ENCODE data around the gene KLF16. TPM values are rescaled to one million over a fixed set of nuclear protein-coding genes. Genes with fewer than 3 reads are reported as not detected.

Gene KLF16
- total and polyA plus RNA-seq, 9 of the 15 experiments (the other 6 are each of a cell fraction or from before 2014, with no cell fraction given), result 0.04 to 60.4 (median 6.8) TPM

GRCh38 chr19:1826557-1827521, 36.5 kb downstream of the KLF16 start (continued):
- TF ChIP-seq DDX20 (tag; IDR thresholded peaks at IDR 0.05; ENCODE audit: low read depth), result no peak
- TF ChIP-seq HOXB6 (CRISPR knock-in tag; IDR thresholded peaks at IDR 0.05; ENCODE audit: borderline replicate concordance), result no peak
- no peak for TF ChIP-seq MAFK (IDR thresholded peaks at IDR 0.05; ENCODE audit: low read length)
- TF ChIP-seq BRD9 (IDR thresholded peaks at IDR 0.05; ENCODE audit: low read depth, partially characterized antibody), result no peak
- TF ChIP-seq BRCA1 (IDR thresholded peaks at IDR 0.05), result no peak
- no peak for TF ChIP-seq BRCA1 (CRISPR knock-in tag; IDR thresholded peaks at IDR 0.05)
- no peak for TF ChIP-seq PHB (CRISPR knock-in tag; IDR thresholded peaks at IDR 0.05)
- peak; percentile 12; the same call in 1 of the 2 replicates for TF ChIP-seq MBD2 (IDR thresholded peaks at IDR 0.05; ENCODE audit: borderline replicate concordance, low read depth)
- TF ChIP-seq FIP1L1 (IDR thresholded peaks at IDR 0.05; ENCODE audit: low read depth, low read length, poor library complexity, severe bottlenecking), result peak; percentile 33
- TF ChIP-seq PKNOX1 (IDR thresholded peaks at IDR 0.05), result no peak
- TF ChIP-seq CBX3 (IDR thresholded peaks at IDR 0.05; ENCODE audit: borderline replicate concordance in 1 of 2, low read length in 2 of 2), result 0 out of 3 replicates have a peak, but pooled peaks of 1 of the 2 experiments have one; percentile 6
- no peak for TF ChIP-seq ZNF780A (CRISPR knock-in tag; IDR thresholded peaks at IDR 0.05)
- peak; percentile 42 for TF ChIP-seq RBBP5 (IDR thresholded peaks at IDR 0.05; ENCODE audit: borderline replicate concordance, insufficient read depth, low read length, poor library complexity, severe bottlenecking)
- TF ChIP-seq NFYB (IDR thresholded peaks at IDR 0.05; ENCODE audit: extremely low read depth, insufficient read length), result no peak
- no peak for TF ChIP-seq ZSCAN29 (IDR thresholded peaks at IDR 0.05)
- TF ChIP-seq PHB2 (IDR thresholded peaks at IDR 0.05; ENCODE audit: low read depth), result no peak
- no peak for TF ChIP-seq PYGO2 (tag; IDR thresholded peaks at IDR 0.05)
- no peak for TF ChIP-seq MYC (IDR thresholded peaks at IDR 0.05; ENCODE audit: low read depth, low read length)
- TF ChIP-seq MYC (CRISPR knock-in tag; IDR thresholded peaks at IDR 0.05; ENCODE audit: borderline replicate concordance, low read depth), result 0 out of 2 replicates have a peak, but pooled peaks have one; percentile 22
- peak; percentile 50; the same call in 1 of the 2 replicates for TF ChIP-seq ETS1 (conservative IDR thresholded peaks at IDR 0.05; ENCODE audit: control insufficient read depth, low read depth, low read length)
- peak; percentile 41 for TF ChIP-seq MTA3 (IDR thresholded peaks at IDR 0.05; ENCODE audit: borderline replicate concordance)
- peak; percentile 47; the same call in 1 of the 2 replicates for TF ChIP-seq ZFX (CRISPR knock-in tag; IDR thresholded peaks at IDR 0.05)
- no peak for TF ChIP-seq ZNF668 (CRISPR knock-in tag; IDR thresholded peaks at IDR 0.05)
- TF ChIP-seq BCL6 (CRISPR knock-in tag; IDR thresholded peaks at IDR 0.05), result no peak
- TF ChIP-seq, protein P1, sequence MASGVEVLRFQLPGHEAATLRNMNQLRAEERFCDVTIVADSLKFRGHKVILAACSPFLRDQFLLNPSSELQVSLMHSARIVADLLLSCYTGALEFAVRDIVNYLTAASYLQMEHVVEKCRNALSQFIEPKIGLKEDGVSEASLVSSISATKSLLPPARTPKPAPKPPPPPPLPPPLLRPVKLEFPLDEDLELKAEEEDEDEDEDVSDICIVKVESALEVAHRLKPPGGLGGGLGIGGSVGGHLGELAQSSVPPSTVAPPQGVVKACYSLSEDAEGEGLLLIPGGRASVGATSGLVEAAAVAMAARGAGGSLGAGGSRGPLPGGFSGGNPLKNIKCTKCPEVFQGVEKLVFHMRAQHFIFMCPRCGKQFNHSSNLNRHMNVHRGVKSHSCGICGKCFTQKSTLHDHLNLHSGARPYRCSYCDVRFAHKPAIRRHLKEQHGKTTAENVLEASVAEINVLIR (CRISPR knock-in tag; IDR thresholded peaks at IDR 0.05), result no peak
- TF ChIP-seq WHSC1 (IDR thresholded peaks at IDR 0.05; ENCODE audit: low read length), result no peak
- TF ChIP-seq HNRNPUL1 (IDR thresholded peaks at IDR 0.05; ENCODE audit: low read length), result no peak
